ENCODE measurements around the gene ABTB2.

- TF ChIP-seq CTCF (IDR thresholded peaks at IDR 0.05) = no peak
- TF ChIP-seq POLR2AphosphoS5 (IDR thresholded peaks at IDR 0.05) = no peak
These were observed 5.7 kb upstream of the ABTB2 start for GRCh38 chr11:34363363-34364084.

All from upper lobe of left lung (tissue), 4 donors.